Nephron progenitor cell (in vitro differentiated cells): ENCODE data around the gene RAMAC.
A peak's percentile ranks its signal among the peaks of the same experiment; 100 is the strongest.

Experiments used
- DNase-seq: peaks from one replicate; pipeline ENCODE4 v3.0.0; 2021
- H3K27ac Mint-ChIP-seq: 2 replicates; pipeline ENCODE4 v1.8.0; 2021; ENCODE audit warnings: mild to moderate bottlenecking, moderate library complexity, mixed read lengths
- H3K27me3 Mint-ChIP-seq: 2 replicates; pipeline ENCODE4 v1.8.0; 2021; ENCODE audit warnings: mild to moderate bottlenecking, low read depth, mixed read lengths; ENCODE audit not compliant: poor library complexity
- H3K36me3 Mint-ChIP-seq: 2 replicates; pipeline ENCODE4 v1.8.0; 2021; ENCODE audit warnings: low read depth, mixed read lengths
- H3K4me1 Mint-ChIP-seq: 2 replicates; pipeline ENCODE4 v1.8.0; 2021; ENCODE audit warnings: mixed read lengths
- H3K4me3 Mint-ChIP-seq: 2 replicates; pipeline ENCODE4 v1.8.0; 2021; ENCODE audit warnings: mild to moderate bottlenecking, moderate library complexity, mixed read lengths
- H3K9me3 Mint-ChIP-seq: 2 replicates; pipeline ENCODE4 v1.8.0; 2021; ENCODE audit warnings: mild to moderate bottlenecking, moderate library complexity, mixed read lengths
- CTCF ChIP-seq: fragments of 200-600 bp; sonication (generic); IDR thresholded peaks from 2 replicates; pipeline ENCODE4 v1.5.0; 2021; ENCODE audit warnings: antibody characterized with exemption

The RAMAC gene

GRCh38 chr15:82963471-82964341 lies 22.3 kb upstream of the RAMAC start:
- no peak for TF ChIP-seq CTCF
- Mint-ChIP-seq H3K4me1 (no peaks in the 10 kb centered on the region), H3K9me3 (no peaks in the 10 kb centered on the region), H3K36me3 (no peaks in the 10 kb centered on the region), H3K27ac (peak overlapping the region; percentile 88), H3K27me3 (no peaks in the 10 kb centered on the region), H3K4me3 (no peak overlapping the region)
- DNase-seq, result no peak

GRCh38 chr15:82964890-82965289 lies 21.1 kb upstream of the RAMAC start:
- DNase-seq, result no peak
- no peaks in the 10 kb centered on the region for H3K9me3 Mint-ChIP-seq
- H3K36me3 Mint-ChIP-seq, result no peaks in the 10 kb centered on the region
- H3K4me1 Mint-ChIP-seq, result no peaks in the 10 kb centered on the region
- TF ChIP-seq CTCF, result no peak
- H3K27me3 Mint-ChIP-seq, result peaks cover 2% of the 10 kb centered on the region
- H3K4me3 Mint-ChIP-seq, result no peak overlapping the region
- H3K27ac Mint-ChIP-seq, result no peak overlapping the region

GRCh38 chr15:82966671-82967071 lies 19.3 kb upstream of the RAMAC start:
- no peaks in the 10 kb centered on the region for H3K9me3 Mint-ChIP-seq
- no peak overlapping the region for H3K27ac Mint-ChIP-seq
- H3K4me1 Mint-ChIP-seq, result peaks cover 5% of the 10 kb centered on the region
- H3K36me3 Mint-ChIP-seq, result no peaks in the 10 kb centered on the region
- no peak for TF ChIP-seq CTCF
- H3K27me3 Mint-ChIP-seq, result peaks cover 5% of the 10 kb centered on the region
- no peak overlapping the region for H3K4me3 Mint-ChIP-seq
- DNase-seq, result no peak

GRCh38 chr15:82968066-82968465 lies 17.9 kb upstream of the RAMAC start:
- Mint-ChIP-seq H3K4me3 (no peak overlapping the region), H3K27me3 (peaks cover 5% of the 10 kb centered on the region), H3K36me3 (no peaks in the 10 kb centered on the region), H3K4me1 (peaks cover 10% of the 10 kb centered on the region), H3K27ac (no peak overlapping the region), H3K9me3 (no peaks in the 10 kb centered on the region)
- DNase-seq, result no peak
- no peak for TF ChIP-seq CTCF

GRCh38 chr15:82969353-82969752 lies 16.7 kb upstream of the RAMAC start:
- H3K4me1 Mint-ChIP-seq, result peaks cover 10% of the 10 kb centered on the region
- no peak overlapping the region for H3K27ac Mint-ChIP-seq
- H3K4me3 Mint-ChIP-seq, result no peak overlapping the region
- no peak for DNase-seq
- no peak for TF ChIP-seq CTCF
- no peaks in the 10 kb centered on the region for H3K36me3 Mint-ChIP-seq
- H3K27me3 Mint-ChIP-seq, result peaks cover 5% of the 10 kb centered on the region
- H3K9me3 Mint-ChIP-seq, result no peaks in the 10 kb centered on the region
